Measurements from ENCODE around the gene EPHA2.

EPHA2 gene

DNA sequence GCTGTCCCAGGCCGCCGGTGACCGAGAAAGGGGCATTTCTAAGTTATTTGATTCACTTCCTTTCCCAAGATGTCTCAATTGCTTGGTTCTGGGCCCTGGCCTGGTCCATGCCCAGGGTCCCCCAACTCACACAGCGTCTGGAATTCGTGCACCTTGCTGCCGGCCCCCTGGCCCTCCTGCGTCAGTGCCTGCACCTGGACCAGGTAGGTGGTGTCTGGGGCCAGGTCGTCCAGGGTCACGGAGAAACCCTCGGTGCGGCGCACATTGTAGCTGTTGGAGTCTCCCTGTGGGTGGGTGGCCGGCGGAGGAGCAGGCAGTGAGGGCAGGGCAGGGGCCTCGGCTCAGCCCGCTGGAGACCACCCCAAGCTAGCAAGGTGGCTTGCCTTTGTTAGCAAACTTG lies 21.0 kb downstream of the EPHA2 start:
- DNase-seq (ENCODE audit: low read depth) = no peak

DNA sequence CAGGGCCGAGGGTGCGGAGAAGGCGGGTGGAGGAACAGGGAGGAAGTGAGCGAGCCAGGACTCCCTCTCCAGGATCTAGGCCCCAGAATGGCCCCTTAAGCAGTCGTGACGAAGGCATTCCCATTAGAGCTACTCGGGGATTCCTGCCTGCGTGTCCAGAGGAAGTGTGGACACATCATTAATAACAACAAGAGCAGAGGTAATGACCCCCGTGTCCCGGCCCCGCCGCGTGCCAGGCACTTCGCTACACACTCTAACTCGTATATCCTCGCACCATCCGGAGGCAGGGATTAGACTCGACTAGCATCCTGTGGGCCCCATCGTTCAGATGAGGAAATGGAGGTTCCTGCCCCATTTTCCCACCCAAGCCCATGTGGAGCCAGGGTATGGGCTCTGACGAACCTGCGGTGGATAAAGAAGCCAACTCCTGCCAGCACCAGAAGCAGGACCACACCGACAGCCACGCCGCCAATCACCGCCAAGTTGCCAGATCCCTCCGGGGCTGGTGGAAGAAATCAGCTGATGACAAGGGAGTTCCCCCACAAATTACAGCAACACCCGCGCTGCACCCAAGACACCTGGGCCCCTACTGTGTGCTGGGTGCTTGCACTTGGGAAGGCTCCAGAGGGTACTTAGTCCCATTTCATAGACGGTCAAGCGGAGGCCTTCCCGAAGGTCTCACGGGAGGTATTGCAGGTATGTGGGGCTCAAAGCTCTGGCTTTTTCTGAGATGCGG lies 21.6 kb downstream of the EPHA2 start:
- DNase-seq (ENCODE audit: low read depth) = no peak

DNA sequence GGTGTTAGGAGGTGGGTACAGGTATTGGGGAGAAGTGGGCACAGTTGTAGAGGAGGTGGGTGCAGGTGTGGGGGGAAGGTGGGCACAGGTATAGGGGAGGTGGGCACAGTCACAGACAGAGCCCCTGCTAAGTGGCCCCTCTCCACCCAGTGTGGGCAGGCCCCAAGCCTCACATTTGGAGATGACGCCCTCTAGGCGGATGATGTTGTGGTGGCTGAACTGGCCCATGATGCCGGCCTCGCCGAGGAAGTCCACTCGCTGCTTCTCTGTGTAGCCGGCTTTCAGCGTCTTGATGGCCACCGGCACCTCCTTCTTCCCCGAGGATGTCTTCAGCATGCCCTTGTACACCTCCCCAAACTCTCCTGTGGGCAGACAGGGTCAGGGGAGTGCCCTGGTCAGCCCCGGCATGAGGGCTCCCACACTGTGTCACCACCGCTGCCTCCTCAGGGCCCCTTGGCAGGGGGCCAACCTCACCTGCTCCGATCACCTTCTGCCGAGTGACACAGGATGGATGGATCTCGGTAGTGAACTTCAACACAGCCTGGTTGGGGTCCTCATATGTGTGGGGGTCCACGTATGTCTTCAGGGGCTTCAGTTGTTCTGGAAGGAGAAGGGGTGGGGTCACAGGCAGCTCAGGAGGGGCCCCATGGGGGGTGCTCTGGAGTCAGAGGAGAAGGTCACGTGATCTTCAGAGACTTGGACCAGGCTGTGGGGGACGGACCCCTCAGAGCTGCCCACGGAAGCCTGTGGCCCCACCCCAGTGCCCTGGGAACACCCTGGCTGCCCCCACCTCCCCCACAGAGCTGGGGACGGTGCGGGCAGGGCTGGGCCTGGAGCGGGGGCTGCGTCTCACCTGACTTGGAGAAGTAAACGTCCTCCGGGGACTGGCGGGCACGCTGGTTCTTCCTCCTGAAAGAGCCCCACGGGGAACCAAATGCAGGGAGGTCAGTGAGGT lies 22.6 kb downstream of the EPHA2 start:
- no peak for DNase-seq (ENCODE audit: low read depth)

DNA sequence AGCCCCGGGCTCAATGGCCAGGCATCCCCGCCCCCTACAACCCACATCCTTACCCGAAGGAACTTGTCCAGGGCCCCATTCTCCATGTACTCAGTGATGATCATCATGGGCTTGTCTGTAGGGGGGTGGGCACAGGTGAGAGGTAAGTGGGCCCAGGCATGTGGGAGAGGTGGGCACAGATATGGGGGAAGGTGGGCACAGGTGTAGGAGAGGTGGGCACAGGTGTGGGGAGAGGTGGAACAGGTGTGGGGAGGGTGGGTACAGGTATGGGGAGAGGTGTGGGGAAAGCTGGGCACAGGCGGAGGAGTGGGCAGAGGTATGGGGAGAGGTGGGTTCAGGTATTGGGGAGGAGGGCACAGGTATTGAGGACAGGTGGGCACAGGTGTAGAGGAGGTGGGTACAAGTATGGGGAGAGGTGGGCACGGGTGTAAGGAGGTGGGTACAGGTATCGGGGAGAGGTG lies 23.5 kb downstream of the EPHA2 start:
- no peak for DNase-seq (ENCODE audit: low read depth)

DNA sequence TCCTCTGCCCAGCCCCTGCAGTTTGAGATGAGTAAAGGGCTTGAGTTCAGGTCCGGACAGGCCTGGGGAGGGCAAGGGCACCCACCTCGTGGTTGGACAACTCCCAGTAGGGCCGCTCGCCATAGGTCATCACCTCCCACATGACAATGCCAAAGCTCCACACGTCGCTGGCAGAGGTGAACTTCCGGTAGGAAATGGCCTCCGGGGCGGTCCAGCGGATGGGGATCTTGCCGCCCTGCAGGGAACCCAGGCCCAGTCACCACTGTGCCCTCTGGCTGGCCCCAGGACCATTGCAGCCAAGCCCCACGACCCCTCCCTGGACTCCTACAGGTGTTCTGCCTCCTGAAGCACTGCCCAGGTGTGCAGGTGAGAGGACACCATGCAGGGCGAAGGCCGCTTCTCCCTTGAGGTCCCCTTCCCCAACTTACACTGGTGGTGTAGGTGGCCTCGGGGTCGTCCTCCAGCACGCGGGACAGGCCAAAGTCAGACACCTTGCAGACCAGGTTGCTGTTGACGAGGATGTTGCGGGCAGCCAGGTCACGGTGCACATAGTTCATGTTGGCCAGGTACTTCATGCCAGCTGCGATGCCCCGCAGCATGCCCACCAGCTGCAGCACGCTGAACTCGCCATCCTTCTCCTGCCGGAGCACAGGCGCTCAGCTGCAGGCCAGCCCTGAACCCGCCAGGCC lies 24.1 kb downstream of the EPHA2 start:
- DNase-seq (ENCODE audit: low read depth) = no peak

DNA sequence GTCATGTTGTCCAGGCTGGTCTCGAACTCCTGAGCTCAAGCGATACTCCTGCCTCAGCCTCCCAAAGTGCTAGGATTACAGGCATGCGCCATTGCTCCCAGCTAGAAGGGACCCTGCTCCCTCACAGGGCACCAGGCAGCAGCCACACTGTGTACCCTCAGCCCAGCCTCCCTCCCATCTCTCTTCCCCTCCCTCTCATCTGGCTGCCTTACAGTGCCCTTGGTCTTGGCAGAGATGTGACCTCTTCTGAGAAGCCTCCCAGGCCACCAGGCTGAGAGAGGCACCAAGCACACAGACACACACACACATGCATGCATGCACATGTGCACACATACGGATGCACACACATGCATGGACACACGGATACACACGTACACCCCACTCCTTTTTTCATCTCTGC lies 25.0 kb downstream of the EPHA2 start:
- DNase-seq (ENCODE audit: low read depth) = no peak

DNA sequence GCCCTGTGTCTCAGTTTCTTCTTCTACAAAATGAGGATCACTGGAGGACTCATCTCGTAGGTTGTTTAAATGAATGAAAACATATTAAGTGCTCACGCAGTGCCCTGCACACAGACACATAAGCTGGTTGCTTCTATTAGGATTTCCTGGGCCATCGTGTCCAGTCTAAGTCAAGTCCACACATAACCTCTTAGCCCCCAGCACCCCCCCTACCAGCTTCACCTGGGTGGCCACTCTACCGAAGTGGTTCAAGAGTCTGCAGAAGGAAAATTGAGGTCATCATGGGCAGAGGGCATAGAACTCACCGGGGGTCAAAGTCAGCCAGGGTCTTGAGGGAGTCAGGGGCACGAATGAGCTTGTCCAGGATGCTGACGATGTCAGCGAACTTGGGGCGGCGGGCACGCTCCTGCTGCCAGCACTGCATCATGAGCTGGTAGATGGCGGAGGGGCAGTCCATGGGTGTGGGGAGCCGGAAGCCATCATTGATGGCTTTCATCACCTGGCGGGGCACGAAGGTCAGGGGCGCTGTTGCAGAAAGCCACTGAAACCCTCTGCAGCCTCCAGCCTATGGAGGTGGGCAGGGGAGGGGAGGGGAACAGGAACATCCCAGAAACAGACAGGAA lies 25.8 kb downstream of the EPHA2 start:
- no peak for DNase-seq (ENCODE audit: low read depth)

DNA sequence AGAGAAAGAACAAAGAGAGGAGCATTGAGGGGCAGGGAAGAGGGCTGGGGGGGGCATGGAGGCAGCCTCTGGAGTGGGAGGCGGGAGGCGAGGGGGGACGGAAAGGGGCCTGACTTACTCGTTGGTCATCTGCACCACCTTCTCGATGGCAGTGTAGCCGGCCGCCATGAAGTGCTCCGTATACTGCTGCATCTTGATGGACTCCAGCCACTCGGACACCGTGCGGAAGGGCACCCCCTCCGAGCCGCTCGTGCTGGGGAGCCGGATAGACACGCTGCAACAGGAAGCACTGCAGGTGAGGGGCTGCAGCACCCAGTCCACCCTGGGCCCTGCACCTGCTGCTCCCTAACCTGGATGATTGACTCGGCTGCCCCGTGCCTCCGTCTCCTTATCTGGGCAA lies 26.6 kb downstream of the EPHA2 start:
- no peak for DNase-seq (ENCODE audit: low read depth)

DNA sequence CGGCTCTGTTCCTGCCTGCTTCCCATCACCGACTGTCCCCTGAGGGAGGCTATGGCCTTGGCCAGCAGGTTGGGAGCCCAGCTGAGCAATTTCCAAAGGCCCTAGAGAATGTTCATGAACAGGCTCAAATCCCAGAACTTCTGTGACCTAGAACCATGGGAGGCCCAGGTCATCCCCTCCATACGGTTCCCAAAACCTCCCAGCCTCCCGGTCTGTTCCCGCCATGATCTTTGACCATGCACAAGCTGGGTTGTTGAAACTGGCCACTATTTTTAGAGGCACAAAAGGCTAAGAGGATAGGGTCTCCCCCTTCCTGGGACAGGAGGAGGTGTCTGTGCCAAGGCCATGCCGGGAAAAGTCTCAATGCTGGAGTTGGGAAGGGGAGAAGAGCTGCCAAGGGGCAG lies 27.5 kb downstream of the EPHA2 start:
- DNase-seq (ENCODE audit: low read depth) = no peak

DNA sequence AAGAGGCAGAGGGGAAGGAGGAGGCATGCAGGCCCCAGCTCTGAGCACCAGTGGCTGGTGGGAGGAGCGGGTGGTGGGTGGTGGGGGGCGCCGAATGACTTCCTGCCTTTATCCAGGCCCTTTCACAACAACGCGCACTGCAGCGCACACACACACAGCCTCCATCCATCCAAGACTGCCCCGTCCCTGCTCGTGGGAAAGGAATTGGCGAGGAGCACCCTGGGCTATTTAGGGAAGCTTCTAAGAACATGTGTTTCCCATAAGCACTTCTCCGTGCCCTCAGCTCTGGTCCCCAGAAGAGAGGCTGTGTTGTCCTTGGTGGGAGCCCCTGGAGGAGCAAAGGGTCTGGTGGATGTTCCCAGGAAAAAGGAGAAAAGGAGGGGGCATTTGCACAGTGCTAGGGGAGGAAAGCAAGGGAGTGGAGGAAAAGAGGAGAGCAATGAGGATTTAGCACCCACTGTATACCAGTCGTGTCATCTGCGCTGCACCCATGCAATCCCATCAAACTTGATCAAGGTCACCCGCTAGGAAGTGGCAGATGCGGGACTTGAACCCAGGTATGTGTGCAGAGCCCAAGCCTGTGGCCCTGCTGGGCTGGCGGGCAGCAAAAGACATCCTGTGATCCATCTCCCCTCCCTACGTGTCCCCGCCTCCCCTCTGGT lies 28.1 kb downstream of the EPHA2 start:
- DNase-seq (ENCODE audit: low read depth) = no peak

DNA sequence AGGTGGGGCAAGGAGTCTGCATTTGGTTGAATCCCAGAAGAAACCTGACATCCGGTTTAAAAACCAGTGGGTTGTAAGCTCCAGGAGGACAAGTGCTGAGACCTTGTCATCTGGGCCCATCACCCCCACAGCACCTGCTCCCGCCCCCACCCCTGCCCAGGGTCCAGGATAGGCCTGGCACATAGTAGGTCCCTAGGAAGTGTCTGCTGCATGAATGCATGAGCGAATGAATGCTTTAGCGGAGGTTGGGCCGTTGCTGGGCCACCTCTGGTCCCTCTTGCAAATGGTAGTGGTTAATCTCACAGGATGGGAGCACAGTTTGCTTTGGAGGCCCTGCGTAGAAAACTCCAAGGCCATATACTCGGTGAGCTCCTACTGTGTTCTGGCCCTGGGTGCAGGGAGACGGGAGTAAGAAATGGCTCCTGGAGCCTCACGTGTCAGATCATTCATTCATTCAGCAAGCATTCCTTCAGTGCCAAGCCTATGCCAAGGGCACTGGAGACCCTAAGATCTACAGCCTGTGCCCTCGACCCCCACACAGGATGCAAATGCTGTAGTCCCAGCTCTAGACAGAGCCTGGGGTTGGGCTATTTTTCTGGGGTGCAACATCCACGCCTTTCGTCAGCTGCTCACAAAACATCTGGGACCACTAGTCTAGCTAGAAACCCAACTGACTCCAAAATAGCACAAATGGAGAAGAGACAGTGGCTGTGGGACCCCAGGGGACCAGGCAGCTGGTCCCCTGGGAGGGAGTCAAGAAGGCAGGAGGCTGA lies 28.9 kb downstream of the EPHA2 start:
- no peak for DNase-seq (ENCODE audit: low read depth)

DNA sequence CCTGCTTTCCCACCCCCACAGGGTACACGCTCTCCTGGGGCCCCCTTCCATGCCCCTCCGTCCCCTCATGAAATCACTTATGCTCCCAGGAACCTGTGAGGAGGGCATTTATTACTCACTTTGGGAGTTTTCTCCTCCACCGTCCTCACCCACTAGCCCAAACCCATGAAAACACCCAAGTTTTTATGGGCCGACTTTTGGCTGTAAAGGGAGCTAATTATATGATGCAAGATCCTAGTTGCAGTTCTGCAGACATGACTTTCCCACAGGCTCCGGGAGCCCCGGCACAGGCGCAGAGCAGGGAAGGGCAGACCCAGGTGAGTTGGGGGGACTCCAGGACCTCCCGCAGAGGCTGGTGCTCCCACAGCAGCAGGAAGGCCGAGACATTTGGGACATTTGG lies 29.7 kb downstream of the EPHA2 start:
- DNase-seq (ENCODE audit: low read depth) = no peak

DNA sequence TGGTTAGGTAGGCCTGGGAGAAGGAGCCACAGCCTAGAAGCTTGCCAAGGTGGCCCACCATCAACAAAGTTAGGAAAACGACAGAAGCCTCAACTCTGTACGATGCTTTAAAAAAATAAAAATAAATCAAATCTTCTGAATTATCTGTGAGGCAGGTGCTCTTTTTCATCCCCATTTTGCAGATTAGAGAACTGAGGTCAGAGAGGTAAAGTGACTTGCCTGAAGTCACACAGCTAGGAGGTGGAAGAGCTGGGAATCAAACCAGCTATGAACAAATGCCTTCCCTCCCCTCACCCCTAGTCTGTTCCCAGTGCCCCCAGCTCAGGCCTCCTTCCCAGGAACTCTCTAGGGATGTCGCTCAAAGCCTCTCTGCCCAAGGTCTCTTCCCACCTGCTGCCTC lies 30.4 kb downstream of the EPHA2 start:
- no peak for DNase-seq (ENCODE audit: low read depth)

DNA sequence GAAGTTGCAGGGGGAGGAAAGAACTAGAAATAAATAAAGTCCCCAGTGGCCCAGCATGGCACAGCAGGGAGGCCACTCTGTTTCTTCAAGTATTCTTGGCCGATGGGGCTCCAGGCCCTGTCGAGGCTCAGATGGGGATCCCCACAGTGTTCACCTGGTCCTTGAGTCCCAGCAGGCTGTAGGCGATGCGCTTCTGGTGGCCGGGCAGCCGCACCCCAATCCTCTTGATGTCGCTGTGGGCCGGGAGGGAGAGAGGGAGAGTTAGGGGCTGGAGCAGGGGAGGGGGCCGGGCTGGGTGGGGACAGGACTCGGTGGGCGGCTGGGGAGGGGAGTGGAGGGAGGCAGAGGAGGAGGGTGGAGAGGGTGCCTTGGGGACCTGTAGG lies 30.8 kb downstream of the EPHA2 start:
- no peak for DNase-seq (ENCODE audit: low read depth)

DNA sequence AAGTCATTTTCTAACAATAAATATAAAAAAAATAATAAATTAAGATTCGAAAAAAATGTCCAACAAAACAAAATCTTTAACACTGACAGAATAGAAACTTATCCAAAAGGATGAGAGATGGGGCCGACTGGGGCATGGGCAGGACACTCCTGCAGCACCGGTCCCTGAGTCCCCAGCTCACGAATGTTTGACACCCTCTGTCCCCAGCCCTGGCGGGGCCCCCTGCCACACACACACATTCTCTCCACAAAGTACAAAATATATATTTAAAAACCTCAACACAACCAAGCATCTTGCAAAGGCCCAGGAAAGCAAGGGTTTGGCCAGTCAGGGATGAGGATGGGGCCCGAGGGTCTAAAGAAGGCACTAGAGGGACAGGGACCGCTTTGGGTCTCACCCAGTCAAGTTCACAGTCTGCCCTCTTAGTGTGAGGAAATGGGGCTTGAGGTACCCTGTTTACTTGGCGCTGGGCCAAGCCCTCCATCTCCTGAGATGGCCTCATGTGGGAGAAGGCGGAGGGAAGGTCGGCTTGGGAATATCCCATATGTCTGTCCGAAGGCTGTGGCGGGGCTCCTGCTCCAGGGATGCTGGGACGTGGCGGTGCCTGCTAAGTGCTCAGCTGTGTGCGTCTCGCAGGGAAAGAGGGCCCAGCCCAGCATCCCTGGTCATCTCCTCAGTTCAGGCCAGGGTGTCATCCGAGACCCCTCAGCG lies 31.3 kb downstream of the EPHA2 start:
- no peak for DNase-seq (ENCODE audit: low read depth)

DNA sequence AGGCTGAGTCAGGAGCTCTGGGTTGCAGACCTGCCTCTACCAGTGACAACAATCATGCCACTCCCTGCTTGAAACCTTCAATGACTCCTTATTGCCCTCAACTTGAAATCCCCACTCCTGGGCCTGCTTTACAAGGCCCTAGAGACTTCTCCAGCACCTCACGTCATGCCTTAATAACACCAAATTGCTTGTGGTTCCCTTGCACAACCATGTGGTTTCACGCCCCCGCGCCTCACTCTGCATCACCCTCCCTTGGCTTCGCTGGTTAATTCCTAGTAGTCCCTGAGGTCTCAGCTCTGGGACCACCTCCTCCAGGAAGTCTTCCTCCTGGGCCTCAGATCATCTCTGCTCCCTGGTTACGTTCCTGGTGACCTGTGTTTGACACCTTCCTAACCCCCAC lies 33.0 kb downstream of the EPHA2 start:
- peak; percentile 82 for DNase-seq (ENCODE audit: low read depth)

DNA sequence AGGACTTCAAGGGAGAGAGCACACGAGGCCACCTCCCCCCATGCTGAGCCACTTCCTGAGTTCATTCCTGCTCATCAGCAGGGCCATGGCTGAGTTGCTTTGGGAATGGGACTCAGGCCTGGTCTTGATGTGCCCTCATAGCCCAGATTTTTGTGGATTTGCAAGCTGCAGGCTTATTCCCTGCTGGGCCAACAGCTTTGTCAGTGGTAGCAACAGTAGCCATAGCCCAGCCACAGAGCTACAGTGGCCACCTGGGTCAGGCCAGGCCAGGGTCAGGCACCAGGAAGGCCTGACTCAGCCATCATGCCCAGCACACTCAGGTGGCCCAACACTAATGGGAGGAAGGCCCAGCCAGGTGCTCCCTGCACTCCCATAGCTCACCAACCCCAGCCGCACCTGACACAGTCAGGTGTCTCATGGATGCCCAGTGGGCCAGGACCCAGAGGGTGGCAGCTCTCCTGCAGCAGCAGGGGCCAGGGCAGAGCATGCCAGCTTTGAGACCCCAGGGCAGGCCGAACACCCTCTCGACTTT lies 33.5 kb downstream of the EPHA2 start:
- peak; percentile 40 for DNase-seq (ENCODE audit: low read depth)

DNA sequence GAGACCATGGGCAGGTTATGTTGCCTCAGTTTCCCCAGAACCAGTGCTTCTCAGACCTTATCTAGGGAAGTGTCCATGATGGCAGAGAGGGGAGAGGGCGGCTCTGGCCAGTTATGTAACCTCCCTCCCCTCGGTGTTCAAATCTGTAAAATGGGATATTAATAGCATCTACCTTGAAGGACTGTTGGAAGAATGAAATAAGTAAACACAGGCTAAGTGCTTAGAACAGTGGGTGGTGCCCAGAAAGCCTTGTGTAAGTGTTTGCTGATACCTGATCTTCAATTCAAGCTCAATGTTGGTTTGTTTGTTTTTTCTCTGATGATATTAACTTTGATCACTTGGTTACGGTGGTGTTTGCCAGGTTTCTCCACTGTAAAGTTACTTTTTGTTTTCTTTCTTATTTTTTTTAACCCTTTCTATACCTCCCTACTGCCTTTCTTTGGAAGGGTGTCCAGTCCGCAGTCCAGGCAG lies 34.9 kb downstream of the EPHA2 start:
- no peak for DNase-seq (ENCODE audit: low read depth)

DNA sequence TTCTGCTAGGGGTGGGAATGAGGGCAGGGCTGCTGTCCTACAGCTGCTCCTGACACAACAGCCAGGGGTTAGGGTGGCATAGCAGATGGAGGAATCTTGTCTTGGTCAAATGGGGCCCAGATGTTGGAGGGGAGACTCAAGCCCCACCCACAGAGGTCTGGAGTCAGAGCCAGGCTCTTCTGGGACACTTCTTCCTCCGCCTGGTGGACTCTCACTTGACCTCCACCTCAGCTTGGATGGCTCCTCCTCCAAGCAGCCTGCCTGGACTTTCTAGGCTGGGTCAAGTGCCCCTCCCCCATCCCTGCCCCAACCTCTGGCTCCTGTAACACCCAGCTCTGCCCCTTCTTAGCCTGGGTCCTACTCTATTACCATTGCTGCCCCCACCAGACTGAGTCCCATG lies 35.5 kb downstream of the EPHA2 start:
- DNase-seq (ENCODE audit: low read depth) = no peak

DNA sequence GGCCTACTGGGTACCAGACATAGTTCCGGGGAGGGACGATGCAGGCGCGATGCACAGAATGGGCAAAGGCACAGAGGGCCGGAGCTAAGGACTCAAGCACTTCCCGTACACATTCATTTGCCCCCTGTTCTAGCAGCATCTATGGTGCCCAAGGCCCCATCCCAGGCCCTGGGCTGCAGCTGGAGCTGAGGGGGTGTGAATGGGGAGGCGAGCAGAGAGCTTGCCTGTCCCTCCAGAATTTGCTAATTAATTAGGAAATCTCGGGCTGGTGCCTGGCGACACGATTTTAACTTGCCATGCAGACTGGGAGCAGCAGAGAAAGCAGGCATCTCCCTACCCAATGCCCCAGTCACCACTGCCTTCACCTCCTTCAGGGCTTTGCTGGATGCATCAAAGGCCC lies 35.9 kb downstream of the EPHA2 start:
- DNase-seq (ENCODE audit: low read depth) = no peak

Data from GM04504 (cell line).